ENCODE measurements around the gene KCTD14.
"Not testable (repeated sequence)": the region's sequence is repeated elsewhere in the genome, so short reads cannot be mapped to it uniquely, and the experiment has no call there.

KCTD14 gene, protein sequence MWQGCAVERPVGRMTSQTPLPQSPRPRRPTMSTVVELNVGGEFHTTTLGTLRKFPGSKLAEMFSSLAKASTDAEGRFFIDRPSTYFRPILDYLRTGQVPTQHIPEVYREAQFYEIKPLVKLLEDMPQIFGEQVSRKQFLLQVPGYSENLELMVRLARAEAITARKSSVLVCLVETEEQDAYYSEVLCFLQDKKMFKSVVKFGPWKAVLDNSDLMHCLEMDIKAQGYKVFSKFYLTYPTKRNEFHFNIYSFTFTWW

DNA sequence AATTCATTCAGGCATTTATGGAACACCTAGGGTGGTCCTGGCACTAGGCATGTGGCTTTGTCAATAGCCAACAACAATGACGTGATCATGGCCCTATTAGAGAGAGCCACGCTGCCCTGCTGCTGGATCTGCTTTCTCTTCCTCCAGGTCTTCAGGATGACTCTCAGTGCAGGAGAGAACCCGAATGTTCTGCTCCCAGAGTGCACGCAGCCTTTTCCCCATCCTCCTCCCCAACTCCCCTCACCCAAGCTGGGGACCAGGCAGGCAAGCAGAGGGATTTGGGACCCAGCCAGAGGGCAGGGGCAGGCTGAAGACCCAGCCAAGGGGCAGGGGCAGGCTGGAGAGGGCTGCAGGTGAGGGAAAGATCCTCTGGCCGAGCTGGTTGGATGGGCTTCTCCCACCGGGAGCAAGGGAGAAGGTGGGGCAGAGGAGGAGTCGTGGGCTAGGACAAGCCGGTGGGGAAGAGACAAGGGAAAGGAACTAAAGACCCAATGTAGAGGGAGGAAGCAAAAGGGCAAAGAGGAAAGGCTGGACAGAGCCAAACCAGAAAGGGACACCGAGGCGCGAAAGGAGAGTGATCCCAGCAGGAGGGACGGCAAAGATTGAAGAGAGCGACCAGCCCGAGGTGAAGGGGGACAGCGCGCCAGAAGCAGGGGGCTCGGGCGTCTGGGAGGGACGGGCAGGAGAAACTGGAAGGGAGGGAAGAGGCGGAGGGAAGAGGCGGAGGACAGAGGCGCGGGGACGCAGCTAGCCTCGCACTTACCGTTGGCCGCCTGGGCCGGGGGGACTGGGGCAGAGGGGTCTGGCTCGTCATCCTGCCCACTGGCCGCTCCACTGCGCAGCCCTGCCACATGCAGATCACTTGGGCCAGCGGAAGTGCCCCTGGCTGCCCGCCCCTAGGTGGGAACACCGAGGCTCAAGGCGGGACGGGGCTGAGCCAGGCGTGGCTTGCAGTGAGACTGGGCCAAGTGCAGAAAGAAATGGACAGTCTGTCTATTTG, at the start of gene KCTD14:
TSS of gene KCTD14 (minus strand) at position 880 of the 1,000 bp plus-strand sequence. CDS start at position 853, 27 bp downstream.
- no peak for DNase-seq

DNA sequence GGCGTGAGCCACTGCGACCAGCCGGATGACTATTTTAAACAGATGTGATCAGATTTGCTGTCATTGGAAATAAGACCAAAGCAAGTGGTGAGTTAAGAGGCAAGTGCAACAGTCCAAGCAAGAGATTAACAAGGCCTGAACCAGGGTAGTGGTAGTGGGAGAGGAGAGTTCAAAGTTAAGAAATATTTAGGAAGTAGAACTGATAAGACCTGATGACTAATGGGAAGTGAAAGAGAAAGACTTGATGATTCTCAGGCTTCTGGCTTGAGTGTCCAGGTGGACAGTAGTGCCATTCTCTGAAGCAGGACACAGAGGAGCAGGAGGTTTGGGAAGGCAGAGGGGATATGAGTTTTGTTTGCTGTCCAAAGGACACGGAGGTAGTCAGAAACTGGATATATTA, 49.4 kb upstream of the KCTD14 start:
- no peak for DNase-seq

DNA sequence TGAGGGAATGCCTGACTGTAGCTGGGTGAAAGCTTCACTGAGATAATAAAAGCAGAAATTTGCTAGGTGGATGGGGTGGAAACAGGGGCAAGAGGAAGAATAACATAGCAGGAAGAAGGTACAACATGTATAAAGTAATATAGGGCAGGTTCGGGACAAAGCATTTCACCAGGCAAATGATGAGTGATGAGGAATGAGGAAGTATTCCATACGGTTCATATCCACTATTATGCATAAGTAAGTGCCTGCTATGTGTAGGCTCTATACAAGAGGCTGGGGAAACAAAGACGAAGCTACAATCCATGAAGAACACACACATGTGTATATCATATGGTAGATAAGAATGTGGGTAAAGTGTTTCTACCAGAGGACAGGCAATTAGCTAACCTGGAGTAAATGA, 48.6 kb upstream of the KCTD14 start:
- no peak for DNase-seq

DNA sequence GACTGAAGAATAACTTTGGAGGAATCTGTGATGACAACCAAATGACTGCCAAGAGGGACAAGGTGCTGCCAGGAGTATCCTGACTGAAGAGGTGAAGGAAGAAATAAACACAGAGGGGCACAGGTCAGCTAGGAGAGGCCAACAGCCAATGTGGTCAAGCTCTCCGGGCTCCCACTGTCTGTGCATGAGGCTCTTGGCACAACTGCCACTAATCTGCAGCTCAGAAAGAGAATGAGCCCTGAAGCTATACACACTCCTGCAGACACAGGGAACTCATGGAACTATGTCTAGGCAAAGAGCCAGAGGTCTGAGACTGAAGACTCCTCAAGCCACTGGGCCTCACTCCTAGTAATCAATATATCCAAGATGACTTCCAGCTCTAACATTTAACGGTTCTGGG, 47.5 kb upstream of the KCTD14 start:
- no peak for DNase-seq

DNA sequence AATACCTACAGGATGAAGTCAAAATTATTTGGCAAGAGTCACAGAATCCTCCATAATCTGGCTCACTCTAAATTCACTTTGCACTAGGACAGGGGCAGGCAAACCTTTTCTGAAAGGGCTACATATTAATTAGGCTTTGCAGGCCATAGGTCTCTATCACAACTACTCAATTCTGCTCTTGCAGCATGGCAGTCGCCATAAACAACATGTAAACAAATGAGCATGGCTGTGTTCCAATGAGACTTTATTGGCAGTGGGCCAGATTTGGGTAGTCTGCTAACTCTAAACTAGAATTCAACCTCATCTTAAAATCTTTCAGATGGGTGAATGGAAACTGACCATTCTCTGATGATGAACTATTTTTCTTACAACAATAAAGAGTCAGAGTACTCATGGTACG, 46.4 kb upstream of the KCTD14 start:
- no peak for DNase-seq

DNA sequence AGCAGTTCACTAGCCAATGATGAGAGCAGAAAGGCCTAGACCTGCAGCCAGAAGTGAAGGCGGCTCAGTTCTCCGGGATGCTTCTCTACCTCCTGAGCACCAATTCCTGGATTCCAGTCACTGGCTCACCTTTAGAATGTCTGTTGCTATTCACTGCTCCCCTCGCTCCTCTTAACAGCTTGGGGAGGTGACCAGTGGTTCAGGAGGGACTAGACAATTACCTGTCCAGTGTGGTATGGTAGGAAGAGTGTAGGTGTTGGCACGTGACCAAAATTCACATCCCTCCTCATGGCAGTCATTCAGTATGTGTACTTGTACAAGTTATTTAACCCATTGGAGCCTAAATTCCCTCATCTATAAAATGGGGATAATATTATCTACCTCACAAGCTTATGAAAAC, 44.6 kb upstream of the KCTD14 start:
- no peak for DNase-seq

DNA sequence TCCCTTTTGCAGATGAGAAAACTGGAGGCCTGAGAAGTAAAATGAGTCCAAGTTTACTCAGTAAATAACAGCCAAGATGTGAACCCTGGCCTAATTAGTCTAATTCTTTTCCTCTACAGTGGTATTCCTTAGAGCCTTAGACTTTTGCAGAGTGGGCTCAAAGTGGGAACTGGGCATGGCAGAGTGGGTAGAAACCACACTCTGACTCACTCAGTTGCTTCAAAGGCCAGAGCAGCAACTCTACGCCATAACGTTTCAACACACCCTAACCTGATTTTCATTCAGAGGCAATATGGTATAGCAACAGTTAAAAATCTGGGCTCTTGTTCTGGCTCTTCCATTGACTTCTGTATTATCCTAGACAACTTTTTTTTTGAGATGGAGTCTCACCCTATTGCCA, 43.4 kb upstream of the KCTD14 start:
- no peak for DNase-seq

DNA sequence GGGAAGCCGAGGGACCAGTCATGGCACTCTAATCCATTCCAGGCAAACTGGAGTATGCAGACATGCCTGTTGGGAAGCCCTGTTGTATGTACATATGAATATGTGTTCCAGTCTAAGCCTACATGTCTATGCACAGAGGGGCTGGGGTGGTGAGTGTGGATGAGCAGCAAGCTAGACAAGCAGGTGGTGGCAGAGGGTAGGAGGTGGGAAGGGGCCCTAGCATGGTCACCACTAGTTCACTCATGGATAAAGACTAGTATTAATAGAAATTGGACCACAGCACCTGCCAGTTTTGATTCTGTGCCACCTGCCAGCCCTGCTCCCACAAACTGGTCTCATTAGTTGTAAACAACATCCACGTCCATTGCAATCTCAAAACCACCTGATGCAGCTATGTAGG, 42.1 kb upstream of the KCTD14 start:
- no peak for DNase-seq

DNA sequence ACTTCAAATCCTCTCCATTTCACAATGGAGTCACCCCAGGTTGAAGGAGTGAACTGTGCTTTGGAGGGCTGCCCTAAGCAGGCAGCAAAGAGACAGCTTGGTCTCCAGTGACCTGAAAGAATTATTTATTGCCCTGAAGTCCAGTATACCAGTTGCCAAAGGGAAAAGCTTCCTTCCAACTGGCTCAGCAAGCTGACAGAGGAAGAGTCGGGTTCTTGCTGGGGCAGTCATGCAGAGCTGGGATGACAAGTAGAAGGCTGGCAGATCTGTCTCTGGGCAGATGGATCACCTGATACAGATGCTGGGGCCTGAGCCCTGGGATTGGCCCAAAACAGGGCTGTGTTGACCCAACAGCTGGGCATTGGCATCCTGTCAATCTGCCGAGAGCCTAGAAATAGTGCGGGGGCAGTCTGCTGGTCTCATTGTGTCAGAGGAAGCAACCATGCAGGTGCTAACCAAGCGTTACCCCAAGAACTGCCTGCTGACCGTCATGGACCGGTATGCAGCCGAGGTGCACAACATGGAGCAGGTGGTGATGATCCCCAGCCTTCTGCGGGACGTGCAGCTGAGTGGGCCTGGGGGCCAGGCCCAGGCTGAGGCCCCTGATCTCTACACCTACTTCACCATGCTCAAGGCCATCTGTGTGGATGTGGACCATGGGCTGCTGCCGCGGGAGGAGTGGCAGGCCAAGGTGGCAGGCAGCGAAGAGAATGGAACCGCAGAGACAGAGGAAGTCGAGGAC, 40.5 kb upstream of the KCTD14 start, which contains the start of gene THRSP:
TSS of gene THRSP (plus strand) at position 422 of the 742 bp plus-strand sequence. CDS start at position 443, 21 bp downstream.
- no peak for DNase-seq

DNA sequence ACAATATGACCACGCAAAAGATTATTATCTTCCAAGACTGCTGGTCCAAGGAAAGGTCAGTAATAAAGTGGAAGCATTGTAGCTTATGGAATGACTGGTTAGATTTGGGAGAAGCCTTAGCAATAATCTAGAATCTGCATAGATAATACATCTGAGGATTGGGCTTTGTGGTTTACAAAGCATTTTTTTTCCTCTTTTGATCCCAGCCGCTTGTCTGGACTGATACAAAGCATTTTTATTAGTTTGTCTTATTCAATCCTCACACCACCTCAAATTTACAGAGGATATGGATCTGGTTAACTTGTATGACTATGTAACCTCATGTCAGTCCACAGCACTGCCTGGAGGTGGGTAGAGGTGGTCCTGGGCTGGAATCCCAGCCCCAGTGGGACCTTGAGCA, 39.6 kb upstream of the KCTD14 start:
- DNase-seq, result no peak

DNA sequence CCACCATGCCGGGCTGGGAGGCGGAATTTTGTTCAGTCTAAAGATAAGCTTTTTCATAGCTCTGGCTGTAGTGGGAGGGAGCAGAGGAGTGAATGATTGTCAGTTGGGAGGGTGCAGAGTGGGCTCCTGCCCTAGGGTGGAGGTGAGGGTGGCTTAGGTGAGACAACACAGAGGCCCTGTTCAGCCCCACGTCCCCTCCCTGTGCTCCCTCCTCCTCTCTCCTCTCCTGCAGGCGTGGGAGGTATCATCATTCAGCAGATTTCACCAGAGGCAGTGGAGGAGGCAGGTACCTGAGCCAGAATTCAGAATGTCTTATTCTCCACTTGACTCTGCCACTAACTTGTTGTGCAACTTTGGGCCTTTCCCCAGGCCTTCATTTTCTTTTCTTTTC, 38.8 kb upstream of the KCTD14 start:
- DNase-seq, result no peak

DNA sequence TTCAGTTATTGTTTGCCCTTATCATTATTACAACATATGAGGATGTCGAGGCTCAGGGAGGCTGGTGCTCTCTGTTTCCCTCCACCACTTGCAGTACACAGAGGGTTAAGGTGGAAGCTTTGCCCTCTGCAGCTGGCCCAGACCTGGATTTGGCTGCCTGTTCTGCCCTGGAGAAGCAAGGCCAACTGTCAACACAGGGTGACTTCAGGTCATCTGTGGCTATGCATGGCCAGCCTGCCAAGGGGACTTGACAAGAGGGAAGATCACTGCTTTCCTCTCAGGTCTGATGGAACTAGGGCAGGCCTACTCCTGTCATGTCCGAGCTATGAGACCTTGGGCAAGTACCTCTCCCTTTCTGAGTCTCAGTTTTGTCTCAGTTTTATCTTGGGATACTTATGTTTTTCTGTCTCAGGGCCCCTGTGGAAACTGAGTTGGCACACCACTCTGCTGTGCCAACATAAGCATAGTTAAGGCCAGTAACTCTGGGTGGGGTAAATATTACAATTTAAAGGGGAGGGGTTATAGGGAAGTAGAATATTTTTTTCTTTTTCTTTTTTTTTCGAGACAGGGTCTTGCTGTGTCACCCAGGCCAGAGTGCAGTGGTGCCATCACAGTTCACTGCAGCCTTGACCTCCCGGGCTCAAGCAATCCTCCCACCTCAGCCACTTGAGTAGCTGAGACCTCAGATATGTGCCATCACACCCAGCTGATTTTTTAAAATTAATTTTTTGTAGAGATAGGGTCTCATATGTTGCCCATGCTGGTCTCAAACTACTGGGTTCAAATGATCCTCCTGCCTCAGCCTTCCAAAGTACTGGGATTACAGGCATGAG, 38.2 kb upstream of the KCTD14 start:
- no peak for DNase-seq

DNA sequence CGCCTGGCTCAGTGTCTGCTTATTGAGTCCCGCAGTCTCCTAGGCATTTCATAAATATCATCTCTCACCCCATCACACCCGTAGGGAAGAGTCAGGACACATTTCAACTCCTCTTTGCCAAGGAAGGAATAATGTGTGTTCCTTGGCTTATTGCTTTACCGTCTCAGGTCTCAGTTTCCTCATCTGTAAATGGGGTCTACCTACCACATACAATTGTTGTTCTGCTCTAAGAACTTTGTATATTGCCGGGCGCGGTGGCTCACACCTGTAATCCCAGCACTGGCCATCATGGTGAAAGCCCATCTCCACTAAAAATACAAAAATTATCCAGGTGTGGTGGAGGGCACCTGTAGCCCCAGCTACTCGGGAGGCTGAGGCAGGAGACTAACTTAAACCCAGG, 37.5 kb upstream of the KCTD14 start:
- DNase-seq, result no peak

DNA sequence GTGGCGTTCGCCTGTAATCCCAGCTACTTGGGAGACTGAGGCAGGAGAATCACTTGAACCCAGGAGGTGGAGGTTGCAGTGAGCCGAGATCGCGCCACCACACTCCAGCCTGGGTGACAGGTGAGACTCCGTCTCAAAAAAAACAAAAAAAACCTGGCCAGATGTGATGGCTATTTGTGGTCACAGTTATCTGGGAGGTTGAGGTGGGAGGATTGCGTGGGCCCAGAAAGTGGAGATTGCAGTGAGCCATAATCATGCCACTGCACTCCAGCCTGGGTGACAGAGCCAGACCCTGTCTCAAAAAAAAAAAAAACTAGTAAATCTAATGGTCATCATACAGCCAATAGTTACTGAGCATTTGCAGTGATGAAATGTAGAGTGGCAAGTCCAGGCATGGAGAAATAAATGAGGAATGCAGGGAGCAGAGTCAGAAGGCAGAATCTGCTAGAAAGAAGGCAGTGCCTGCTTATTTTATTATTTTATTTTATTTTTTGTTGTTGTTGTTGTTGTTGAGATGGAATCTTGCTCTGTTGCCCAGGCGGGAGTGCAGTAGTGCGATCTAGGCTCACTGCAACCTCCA, 36.8 kb upstream of the KCTD14 start:
- not testable (repeated sequence) for DNase-seq

DNA sequence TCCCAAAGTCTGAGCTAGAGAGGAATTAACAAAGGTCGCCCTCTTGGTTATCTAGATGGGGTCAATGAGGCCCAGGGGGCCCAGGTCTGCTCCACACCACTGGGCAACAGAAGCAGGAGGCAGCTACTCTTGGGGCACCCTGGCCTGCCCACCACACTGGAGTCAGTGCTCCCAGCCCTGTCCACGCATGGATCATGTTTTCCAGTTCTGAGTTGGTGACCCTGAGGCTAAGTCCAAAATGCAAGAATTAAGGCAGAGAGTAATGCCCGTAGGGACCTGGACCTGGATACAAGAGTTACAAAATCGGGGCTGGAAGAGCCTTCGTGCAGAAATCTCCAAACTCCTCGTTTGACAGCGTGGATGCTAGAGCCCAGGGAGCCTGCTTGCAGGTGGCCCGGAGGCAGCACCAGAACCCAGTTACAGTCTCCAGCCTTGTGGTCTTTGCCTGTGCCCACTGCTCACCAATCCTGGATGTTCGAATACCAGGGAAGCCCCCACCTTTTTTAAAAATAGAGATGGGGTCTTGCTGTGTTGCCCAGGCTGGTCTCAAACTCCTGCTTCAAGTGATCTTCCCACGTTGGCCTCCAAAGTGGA, 34.5 kb upstream of the KCTD14 start:
- no peak for DNase-seq

DNA sequence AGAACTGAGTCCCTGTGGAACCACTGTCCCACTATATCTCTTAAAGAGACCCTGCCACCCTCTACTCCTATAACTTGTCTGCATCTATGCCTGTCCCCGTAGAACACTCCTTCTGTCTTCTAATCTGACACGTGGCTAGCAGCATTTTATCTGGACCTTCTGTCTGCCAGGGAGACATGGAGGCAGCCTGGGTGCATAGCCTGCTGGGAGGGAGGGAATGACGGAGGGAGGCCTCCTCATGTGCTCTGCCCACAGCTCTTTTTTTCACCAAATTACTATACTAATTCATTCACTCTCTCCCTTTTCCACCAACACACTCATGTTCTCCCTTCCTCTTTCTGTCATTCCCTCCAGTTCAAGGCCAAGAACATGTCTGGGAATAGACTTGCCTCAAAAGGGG, 33.0 kb upstream of the KCTD14 start:
- no peak for DNase-seq

DNA sequence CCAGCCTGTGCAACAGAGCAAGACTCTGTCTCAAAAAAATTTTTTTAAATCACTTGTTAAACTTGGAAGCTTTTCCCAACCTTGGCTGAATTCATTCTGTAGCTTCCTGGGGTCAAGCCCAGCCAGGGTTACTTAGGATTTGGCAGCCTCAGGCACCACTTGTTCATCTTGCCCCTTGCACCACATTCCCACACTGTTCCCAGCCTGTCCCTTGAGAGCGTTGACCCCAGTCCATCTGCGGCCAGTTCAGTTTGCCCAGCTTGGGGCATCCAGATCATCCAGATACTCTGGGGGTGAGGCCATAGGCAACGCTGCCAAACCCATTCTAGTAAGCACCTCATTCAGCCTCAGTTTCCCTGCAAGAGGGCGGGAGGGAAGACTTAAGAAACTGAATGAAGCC, 31.9 kb upstream of the KCTD14 start:
- no peak for DNase-seq

DNA sequence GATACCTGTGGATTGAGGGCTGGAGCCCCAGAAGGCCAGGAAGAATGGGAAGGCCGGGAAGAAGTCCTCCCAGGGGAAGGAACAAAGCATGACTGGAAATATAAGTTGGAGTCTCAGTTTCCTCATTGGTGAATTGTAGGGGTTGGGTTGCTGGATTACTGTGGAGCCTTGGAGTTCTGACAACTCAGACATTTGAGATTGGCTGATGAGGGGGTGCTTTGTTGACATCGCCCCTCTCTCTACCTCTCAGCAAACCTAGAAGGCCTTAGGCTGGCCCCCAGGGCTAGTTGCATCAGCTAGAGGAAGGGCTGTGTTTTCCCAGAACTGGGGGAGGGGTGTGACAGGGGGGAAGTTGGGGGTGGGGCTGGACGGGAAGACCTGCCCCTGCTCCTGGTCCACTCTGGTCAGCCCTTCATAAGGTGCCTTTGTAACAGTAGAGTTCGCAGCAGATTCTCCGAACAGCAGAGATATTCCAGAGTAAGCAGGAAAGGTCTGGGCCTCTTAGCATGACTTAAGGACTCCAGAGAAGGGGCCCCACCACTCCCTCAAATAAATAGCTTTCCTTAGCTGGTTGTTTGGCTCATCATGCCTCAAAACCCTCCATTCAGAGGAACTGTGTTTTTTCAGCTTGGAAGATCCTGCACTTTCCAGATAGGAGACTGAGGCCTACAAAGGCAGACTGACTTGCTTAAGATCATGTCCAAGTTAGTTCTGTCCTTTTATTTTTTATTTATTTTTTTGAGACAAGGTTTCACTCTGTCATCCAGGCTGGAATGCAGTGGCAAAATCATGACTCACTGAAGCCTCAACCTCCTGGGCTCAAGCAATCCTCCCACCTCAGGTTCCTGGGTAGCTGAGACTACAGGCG, 28.1 kb upstream of the KCTD14 start:
- DNase-seq, result no peak

DNA sequence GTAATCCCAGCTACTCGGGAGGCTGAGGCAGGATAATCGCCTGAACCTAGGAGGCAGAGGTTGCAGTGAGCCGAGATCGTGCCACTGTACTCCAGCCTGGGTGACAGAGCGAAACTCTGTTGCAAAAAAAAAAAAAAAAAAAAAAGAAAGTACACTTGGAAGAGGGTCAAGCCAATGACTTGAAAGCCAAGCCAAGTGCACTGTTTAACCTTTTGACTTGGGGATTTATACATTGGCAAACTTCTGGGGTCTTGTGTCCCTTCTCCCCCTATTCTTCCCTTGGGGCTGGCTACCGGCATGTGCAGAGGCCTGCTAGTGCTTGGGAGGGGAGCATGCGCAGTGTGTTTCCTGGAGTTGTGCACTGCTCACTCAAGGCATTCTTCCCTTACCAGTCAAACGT, 26.3 kb upstream of the KCTD14 start:
- DNase-seq, result no peak

DNA sequence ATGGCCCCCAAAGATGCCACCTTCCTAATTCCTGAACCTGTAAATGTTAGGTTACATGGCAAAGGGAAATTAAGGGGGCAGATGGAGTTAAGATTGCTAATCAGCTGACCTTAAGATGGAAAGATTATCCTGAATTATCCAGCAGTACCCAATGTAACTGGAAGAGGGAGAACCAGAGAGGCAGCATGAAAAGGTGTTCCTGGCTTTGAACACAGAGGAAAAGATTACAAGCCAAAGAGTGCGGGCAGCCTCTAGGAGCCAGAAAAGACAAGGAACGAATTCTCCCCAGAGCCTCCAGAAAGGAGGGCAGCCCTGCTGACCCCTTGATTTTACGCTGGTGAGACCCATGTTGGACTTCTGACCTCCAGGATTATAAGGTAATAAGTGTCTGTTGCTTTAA, 25.5 kb upstream of the KCTD14 start:
- DNase-seq, result no peak

DNA sequence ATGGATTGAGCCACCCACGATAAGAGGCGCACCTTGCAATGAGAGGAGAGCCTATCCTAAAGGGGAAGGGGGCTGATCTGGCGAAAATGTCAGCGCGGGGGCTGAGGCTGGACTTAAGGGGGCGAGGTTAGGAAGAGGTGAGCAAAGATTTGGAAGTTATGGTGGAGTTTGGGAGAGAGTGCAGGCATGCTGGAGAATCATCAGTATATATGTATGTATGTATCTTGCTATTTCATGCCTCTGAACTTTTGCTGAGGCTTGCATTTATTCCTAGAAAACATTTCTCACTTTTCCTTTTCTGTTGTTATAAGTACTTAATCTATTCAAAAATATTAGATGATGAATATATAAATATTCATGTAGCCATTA, 23.4 kb upstream of the KCTD14 start:
- DNase-seq, result no peak
